SK-N-SH treated with all-trans-retinoic acid at 6 μM for 48 hours (cell line): ENCODE measurements around the gene SRGAP2B.
"Not testable (repeated sequence)": the region's sequence is repeated elsewhere in the genome, so short reads cannot be mapped to it uniquely, and the experiment has no call there.

Experiments
- PPARA ChIP-seq: fragments of 250-450 bp; sonication (Bioruptor Pico); IDR thresholded peaks from 2 replicates; pipeline ENCODE4 v1.5.0; 2020; ENCODE audit warnings: mild to moderate bottlenecking, borderline replicate concordance
- ZC3H10 ChIP-seq: fragments of 250-450 bp; sonication (Bioruptor Pico); IDR thresholded peaks from 2 replicates; pipeline ENCODE4 v1.5.1; 2021; ENCODE audit warnings: mild to moderate bottlenecking, moderate library complexity
- TF ChIP-seq, protein P1 (sequence below): fragments of 250-450 bp; sonication (Bioruptor Pico); IDR thresholded peaks from 2 replicates; pipeline ENCODE4 v1.5.1; 2020; ENCODE audit warnings: low read depth, mild to moderate bottlenecking, moderate library complexity

DNA sequence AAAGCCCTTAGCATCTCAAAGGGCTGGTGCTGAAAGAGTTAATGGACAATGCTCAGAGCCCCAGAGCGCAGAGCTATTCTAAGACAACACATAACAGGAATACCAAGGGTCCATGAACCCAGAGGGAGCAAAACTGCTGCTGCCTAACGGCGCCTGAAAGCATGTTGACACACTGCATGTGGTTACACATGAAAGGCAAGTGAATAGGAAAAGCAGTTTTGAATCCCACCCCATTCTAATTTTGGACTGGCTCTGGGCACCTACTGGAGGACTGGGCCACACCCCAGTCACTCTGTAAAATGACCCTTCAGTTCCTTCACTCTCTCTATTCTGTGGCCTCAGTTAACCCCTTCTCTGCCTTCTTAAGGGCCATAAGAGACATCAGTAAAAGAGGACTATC, 123.2 kb downstream of the SRGAP2B start:
- TF ChIP-seq, protein P1, sequence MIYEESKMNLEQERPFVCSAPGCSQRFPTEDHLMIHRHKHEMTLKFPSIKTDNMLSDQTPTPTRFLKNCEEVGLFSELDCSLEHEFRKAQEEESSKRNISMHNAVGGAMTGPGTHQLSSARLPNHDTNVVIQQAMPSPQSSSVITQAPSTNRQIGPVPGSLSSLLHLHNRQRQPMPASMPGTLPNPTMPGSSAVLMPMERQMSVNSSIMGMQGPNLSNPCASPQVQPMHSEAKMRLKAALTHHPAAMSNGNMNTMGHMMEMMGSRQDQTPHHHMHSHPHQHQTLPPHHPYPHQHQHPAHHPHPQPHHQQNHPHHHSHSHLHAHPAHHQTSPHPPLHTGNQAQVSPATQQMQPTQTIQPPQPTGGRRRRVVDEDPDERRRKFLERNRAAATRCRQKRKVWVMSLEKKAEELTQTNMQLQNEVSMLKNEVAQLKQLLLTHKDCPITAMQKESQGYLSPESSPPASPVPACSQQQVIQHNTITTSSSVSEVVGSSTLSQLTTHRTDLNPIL (CRISPR knock-in tag): not testable (repeated sequence)
- not testable (repeated sequence) for TF ChIP-seq ZC3H10 (CRISPR knock-in tag); PPARA
